ENCODE results near the gene TBC1D2B.

The TBC1D2B gene

GRCh38 chr15:78052001-78052401 lies 25.5 kb downstream of the TBC1D2B start:
- no peak for DNase-seq

- no peak for DNase-seq
Measured at GRCh38 chr15:78051596-78051995, 25.9 kb downstream of the TBC1D2B start.

DNA sequence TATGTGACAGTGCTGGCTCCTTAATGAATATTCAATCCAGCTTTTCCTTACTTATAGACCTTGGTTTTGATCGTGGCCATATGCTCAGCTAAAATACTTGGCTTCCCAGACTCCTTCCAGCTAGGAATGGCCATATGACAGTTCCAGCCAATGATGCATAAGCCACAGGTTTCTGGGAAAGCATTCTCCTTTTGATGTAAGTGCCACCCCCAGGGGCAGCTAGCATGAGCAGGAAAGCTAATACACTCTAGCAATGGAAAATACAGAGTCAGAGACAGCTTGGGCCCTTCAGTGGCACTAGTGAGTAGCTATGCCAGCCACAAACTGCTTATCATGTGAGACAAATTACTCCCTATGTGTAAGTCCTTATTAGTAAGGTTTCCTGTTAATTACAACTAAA lies 26.7 kb downstream of the TBC1D2B start:
- DNase-seq, result no peak

- no peak for DNase-seq
Measured at GRCh38 chr15:78050441-78050809, 27.1 kb downstream of the TBC1D2B start.

DNA sequence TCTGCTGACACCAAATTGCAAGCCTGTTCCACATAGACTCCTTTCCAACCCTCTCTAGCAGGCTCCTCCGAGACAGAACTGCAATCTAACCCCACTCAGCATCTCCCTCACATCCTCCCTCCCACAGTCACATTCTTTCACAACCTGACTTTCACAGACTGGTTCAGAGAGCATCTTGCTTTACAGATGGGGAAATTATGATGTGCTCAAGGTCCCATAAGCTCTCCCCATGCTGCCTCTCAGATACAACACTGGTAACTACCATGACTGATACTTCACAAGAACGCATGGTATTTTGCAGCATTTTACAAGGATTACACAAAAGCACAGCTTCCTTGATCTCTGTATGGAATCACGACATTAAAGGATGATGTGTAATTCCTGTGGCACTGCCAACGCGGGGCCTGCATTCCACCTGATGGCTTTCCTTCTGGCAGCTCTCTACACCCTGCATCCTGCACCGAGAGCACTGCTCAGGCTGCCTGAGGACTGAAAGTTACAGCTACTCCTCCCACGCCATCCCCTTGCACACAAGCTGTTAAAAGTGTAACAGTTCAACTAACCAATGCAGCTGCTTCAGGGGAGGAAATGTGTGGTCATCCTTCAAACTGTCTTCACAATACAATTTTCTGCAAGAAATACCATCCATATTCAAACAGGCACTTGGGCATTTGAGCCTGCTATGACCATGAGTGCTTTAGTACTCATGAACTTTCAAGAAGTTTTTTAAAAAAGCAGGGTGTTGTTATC lies 27.6 kb downstream of the TBC1D2B start:
- no peak for DNase-seq

- no peak for DNase-seq
Measured at GRCh38 chr15:78048628-78048920, 28.9 kb downstream of the TBC1D2B start.

DNA sequence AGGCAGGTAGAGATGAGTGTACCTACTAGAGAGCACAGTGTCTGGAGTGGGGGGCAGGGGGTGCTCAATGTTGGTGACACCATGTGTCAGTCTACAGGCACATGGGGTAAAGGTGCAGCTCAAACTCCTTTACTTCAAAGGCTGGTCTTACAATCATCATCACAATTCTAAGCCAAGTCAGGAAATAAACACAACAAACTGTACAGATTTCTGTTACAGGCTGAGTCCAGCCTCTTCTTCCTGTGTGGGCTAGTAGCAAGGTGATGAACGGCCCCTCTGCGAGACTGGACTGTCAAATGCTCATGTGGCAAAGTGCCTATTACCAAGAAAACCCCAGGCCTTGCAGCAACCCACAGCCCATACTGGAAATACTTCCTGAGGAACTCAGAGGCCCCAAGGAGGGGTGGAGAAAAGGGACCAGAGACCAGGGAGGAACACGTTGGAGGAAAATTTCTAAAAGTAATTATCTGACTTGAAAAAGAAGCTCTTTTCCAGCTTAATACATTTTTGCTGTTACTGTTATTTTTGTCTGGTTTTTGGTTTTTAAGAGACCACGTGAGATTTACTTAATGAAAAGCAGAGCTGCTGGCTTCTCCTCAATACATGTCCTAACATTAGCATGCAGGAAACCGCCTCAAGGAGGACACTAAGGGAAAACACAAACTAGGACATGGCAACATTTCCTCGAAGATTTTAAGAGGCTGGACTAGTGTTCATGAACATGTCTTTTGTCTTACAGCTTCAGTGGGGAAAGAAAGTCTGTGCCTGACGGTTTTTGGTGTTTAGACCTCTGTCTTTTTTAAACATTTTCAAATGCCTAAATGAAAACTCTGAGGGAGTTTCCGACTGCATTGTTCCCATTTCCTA lies 29.5 kb downstream of the TBC1D2B start:
- DNase-seq, result no peak

DNA sequence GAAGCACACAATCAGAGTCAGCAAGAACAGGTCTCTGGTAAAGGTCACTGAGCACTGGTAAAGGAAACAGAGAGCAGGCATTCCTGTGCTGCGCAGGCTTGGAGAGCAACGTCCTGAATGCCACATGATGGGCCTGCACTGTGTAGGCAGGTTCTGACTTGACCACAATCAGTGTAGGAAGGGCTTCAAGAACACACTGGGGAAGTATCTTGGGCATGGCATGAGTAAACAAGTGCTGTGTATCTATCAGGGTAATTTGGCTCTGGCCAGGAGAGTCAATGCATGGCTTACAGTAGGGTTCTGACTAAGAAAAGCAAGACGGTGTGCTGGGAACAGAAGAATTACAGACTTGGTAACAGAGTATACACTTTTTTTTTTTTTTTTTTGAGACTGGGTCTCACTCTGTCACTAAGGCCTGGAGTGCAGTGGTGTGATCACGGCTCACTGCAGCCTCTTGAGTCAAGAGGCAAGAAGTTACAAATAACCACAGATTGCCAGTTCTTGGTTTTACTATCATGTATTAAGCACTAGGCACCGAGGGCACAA lies 30.6 kb downstream of the TBC1D2B start:
- DNase-seq, result no peak

DNA sequence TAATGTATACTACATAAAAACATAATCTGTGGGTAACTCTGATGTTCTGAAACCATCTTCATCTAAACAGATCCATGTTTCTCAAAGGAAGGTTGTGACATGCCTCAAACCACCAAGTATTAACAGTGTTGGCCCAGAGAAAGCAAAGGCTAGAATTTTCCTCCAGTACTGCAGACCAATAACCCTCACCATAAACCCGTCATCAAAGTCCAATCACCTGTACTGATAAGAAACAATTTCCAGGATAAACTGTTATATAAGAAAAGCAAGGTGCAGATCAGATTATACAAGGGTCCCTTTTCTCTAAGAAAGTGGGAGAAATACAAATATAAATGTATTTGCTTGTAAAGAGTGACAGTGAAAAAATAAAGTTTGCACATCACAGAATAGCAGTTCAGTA lies 32.3 kb downstream of the TBC1D2B start:
- no peak for DNase-seq

DNA sequence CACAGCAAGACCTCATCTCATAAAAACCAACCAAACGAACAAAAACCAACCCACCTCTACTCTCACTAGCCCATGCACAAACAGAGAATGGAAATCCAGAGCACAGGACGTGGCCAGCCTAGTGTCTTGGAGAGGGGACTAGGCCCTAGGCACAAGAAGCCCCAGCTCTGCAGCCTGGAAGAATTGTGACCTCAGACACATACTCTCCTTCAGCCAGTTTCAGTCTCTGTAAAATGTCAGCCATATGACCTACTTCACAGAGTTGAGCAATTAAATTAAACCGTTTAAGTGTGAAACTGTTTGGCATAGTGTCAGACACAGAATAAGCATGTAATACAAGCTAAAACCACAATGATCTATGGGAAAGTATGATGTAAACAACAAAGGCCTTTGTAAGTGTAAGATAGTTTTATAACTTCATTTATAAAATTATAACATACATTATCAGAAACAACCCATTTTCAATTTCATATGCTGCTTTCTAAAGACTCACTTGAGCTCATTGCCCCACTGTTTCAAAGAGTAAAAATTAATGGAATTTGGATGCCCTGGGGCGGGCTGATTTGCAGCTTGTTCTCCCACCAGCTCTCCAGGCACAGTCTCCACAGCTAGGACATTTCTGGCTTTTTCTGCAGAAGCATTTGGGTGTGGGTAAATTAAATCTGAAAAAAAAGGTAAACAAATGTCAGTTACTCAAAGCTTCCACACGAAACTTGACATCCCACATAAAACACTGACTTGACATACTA lies 32.9 kb downstream of the TBC1D2B start:
- DNase-seq, result no peak

DNA sequence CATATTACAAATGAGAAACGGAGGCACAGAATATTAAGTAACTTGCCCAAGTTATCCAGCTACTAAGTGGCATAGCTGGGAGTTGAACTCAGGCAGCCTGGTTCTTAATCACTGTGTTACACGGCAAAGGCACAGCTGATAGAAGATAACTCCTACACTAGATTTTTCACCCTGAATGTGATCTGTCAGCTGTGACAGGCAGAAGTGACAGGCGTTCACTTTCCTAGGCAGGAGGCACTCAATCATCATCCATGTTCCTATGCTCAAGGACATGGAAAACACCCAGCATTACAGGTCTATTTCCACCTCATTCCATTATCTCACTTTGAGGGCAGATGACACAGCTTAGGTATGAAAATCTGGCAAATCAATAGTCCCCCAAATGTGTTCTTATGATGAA lies 35.6 kb downstream of the TBC1D2B start:
- DNase-seq, result no peak

- no peak for DNase-seq
Measured at GRCh38 chr15:78040653-78041244, 36.8 kb downstream of the TBC1D2B start.

DNA sequence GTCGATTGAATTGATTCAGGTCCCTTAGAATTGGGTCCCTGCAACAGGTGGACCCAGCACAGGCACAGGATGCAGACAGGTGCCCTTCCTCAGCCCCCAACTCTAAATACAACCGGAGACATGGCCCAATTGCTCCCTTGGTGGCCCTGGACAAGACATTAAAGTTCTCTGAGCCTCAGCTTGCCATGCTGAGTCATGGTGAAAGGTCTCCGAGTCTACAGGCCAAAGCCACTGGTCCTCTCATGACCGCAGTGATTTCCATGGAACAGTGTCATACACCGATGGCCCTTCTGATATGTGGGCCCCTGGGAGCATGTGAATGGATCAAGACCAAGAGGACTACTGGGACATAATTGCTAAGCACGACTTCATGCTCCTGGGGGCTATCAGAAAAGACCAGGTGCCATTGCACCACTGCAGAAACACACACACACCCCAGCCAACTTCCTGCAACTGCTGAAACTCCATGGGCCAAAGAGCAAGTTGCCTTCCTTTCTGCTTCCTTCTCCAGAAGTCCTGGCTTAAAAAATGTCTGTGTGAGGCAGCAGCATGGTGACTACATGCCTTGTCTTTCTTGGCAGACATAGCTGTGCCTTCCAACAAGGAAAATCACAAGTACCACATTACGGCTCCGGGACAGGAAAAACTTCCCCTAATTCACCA lies 38.8 kb downstream of the TBC1D2B start:
- no peak for DNase-seq

DNA sequence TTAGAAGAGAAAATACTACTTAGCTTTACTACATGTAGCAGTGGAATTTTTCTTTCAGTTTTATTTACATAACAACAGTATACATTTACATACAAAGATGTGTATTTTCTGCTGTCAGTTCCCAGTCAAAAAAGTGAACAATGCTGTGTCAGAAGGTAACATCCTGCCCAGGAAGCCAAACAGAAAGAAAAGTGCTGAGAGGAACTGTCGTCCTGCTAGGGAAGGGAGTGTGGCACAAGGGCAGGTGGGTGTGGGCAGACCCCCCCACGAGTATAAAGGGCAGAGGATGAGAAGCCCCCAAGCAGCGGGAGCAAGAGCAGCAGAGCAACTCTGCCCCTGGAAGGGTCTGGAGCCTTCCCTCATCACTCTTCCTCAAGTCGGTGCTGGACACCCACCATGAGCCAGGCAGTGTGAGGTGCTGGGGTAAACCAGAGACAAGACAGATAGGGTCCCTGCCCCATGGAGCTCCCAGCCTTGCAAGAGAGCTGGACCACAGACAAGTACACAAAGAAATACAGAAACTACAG lies 39.7 kb downstream of the TBC1D2B start:
- no peak for DNase-seq

DNA sequence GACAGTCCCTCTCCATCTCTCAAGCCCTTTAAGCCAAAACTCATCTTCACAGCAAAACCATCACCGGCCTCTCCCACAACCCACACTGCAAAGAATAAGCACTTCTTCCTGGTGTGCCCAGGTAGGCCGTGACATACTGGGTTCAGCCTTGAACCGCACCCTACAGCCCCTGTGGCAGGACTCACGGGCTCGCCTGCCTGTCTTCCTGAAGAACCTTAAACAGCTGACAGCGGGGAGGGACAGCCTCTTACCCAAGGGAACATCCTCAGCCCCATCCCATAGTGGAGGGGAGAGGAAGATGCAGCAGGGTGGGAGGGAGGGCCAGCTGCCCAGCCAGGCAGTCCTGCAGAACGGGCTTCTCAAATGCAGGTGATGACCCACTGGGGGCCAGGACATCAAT lies 40.2 kb downstream of the TBC1D2B start:
- no peak for DNase-seq

DNA sequence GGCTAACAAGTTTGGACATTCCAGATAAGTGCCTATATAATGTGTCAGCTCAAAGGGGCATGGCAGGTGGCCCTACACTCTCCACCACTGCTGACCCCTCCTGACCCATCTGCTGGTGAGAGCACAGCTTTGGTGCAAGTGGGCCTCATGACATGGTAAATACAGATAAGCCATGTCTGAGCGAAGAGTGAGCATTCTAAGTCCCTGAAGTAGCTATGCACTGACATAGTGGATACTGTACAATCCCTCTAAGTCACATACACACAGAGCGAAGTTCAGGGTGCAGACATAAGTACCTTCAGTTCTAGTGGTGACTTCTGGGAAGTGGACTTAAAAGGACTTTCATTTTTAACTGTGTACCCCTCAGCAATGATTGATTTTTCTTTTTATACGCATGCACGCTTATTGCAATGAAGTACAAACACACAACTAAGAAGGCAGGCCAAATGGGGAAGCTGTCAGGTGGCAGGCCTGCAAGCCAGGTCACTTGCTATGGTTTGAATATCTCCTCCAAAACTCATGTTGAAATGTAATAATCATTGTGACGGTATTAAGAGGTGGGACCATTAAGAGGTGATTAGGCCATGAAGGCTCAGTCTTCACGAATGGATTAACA lies 41.5 kb downstream of the TBC1D2B start:
- DNase-seq, result no peak

DNA sequence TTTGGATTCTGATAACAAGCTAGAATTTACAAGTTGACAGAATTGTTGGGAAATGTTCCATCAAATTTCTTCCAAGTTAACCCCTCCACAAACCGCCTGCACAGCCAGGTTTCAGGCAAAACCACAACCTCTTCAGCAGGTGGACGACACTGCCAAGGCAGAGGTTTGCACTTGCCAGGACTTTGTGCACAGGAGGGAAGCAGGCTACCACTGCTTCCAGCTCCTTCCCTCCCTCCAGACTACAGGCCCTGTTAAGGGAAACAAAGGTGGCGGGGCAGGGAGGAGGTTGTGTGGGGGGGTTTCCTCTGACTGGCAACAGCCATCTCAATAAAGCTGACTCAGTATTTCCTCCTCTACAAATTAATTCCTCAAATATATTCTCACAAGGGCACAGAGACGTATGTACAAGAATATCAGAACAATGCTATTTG lies 42.2 kb downstream of the TBC1D2B start:
- DNase-seq, result no peak

DNA sequence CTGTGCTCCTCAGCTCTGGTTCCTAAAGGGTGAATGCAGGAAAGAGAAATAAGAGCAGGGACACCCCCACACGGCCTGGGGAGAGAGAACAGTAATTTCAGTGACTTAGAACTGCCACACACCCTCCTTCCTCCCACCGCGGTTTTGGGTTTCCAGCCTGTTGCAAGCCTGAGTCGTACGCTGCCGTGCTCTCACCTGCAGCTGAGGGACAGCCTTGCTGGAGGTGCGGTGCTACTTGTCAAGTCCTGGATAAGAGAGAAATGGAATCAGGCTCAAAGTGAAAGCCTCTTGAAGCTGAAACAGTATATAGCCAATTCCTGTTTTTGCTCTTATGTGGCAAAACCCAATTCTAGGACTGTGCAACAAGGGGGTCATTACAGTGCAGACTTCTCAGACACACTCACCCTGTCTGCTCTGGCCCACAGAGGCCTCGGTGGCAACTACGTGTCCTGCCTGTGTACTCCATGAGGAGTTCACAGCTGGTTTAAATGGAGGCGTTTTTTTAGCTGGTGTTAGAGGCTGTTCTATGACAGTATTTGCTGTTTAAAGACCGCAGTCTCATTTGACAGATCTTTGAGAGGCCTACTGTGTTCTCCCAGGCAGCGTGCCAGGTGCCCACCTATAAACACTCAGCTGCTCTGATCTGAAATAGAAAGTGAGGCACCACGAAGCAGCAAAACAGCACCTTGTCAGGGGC lies 42.9 kb downstream of the TBC1D2B start:
- DNase-seq, result no peak

GRCh38 chr15:78033864-78034263 lies 43.6 kb downstream of the TBC1D2B start:
- DNase-seq, result no peak

DNA sequence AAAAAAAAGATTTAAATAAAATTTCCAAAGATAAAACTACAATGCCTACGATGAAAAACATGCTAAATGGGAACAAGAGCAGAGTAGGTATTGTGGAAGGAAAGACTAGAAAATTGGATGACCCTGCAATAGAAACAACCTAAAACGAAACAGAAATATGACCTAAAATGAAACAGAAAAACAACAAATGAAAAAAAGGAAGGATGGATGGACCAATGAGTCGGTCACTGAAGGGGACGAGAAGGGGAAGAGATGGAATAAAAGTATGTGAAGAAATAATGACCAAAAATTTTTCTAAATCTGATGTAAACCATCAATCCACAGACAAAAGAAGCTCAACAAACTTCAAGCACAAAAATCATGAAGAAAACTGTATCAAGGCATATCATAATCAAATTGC lies 44.8 kb downstream of the TBC1D2B start:
- no peak for DNase-seq

DNA sequence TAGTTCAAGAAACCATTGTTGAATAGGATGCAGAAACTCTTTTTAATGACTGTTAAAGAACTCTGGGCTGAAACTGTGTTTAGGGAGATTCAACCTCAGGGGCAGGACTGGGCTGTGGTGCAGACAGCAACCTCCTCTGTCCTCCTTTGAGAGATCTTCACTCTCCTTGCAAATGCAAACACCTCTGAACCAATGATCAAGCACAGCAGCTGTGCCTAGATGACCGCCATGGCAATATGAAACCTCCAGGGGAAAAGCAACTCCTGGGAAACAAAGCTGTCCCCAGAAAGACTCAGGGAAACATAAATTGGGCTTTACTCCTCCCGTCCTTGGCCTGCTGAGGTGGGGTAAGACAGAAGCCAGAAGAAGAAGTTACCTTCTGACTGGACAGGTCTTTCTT lies 52.6 kb downstream of the TBC1D2B start:
- DNase-seq, result no peak
